Measurements from ENCODE around the gene GNMT.
"Not testable (repeated sequence)": the region's sequence is repeated elsewhere in the genome, so short reads cannot be mapped to it uniquely, and the experiment has no call there.

GNMT gene

GRCh38 chr6:42932412-42932811, 28.1 kb upstream of the GNMT start:
- no peak overlapping the region for H3K9ac ChIP-seq (ENCODE audit: low read depth, low read length)
- H3K27ac ChIP-seq (ENCODE audit: low read depth, low read length): no peak overlapping the region
- peaks cover 55% of the 10 kb centered on the region for H3K36me3 ChIP-seq (ENCODE audit: insufficient read depth, low read length)
- no peaks in the 10 kb centered on the region for H3K9me3 ChIP-seq (ENCODE audit: insufficient read depth, low read depth, low read length)
- H3K27me3 ChIP-seq (ENCODE audit: insufficient read depth, low read length): no peaks in the 10 kb centered on the region
- WGBS: 97% methylated on average over 2 of the region's 3 CpGs
- no peak overlapping the region for H3K4me3 ChIP-seq (ENCODE audit: low read length)
- H3K4me1 ChIP-seq (ENCODE audit: insufficient read depth, low read length): no peaks in the 10 kb centered on the region

- WGBS: 86% methylated on average over 3 of the region's 3 CpGs
- Histone ChIP-seq H3K36me3 (ENCODE audit: insufficient read depth, low read length) (peaks cover 63% of the 10 kb centered on the region), H3K4me3 (ENCODE audit: low read length) (no peak overlapping the region), H3K9ac (ENCODE audit: low read depth, low read length) (no peak overlapping the region), H3K9me3 (ENCODE audit: insufficient read depth, low read depth, low read length) (no peaks in the 10 kb centered on the region), H3K4me1 (ENCODE audit: insufficient read depth, low read length) (no peaks in the 10 kb centered on the region), H3K27ac (ENCODE audit: low read depth, low read length) (no peak overlapping the region), H3K27me3 (ENCODE audit: insufficient read depth, low read length) (no peaks in the 10 kb centered on the region)
These were observed 27.3 kb upstream of the GNMT start for GRCh38 chr6:42933205-42933604.

DNA sequence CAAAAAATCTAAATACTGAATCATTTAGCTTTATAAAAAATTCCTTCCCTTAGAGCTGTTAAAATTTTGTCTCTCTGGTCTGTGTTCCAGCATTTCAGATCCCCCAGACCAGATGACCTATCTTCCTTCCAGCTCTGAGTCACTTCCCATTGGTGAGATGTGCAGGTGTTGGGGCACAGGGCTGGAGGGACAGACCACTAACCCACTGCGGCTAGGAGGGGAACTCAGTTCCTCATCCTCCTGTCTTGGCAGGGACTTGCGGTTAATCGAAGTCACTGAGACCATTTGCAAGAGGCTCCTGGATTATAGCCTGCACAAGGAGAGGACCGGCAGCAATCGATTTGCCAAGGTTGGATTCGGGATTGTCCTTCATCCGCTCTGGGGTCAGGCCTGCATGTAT, 25.2 kb upstream of the GNMT start:
- Histone ChIP-seq H3K4me1 (ENCODE audit: insufficient read depth, low read length) (no peaks in the 10 kb centered on the region), H3K36me3 (ENCODE audit: insufficient read depth, low read length) (peaks cover 80% of the 10 kb centered on the region), H3K9ac (ENCODE audit: low read depth, low read length) (no peak overlapping the region), H3K27me3 (ENCODE audit: insufficient read depth, low read length) (no peaks in the 10 kb centered on the region), H3K9me3 (ENCODE audit: insufficient read depth, low read depth, low read length) (no peaks in the 10 kb centered on the region), H3K4me3 (ENCODE audit: low read length) (no peak overlapping the region), H3K27ac (ENCODE audit: low read depth, low read length) (no peak overlapping the region)
- 94% methylated on average over 7 of the region's 7 CpGs for WGBS

GRCh38 chr6:42936398-42936797, 24.2 kb upstream of the GNMT start:
- Histone ChIP-seq H3K4me3 (ENCODE audit: low read length) (no peak overlapping the region), H3K36me3 (ENCODE audit: insufficient read depth, low read length) (peaks cover 87% of the 10 kb centered on the region), H3K9me3 (ENCODE audit: insufficient read depth, low read depth, low read length) (no peaks in the 10 kb centered on the region), H3K27ac (ENCODE audit: low read depth, low read length) (no peak overlapping the region), H3K4me1 (ENCODE audit: insufficient read depth, low read length) (no peaks in the 10 kb centered on the region), H3K27me3 (ENCODE audit: insufficient read depth, low read length) (no peaks in the 10 kb centered on the region), H3K9ac (ENCODE audit: low read depth, low read length) (no peak overlapping the region)
- WGBS: 95% methylated on average over 11 of the region's 11 CpGs

DNA sequence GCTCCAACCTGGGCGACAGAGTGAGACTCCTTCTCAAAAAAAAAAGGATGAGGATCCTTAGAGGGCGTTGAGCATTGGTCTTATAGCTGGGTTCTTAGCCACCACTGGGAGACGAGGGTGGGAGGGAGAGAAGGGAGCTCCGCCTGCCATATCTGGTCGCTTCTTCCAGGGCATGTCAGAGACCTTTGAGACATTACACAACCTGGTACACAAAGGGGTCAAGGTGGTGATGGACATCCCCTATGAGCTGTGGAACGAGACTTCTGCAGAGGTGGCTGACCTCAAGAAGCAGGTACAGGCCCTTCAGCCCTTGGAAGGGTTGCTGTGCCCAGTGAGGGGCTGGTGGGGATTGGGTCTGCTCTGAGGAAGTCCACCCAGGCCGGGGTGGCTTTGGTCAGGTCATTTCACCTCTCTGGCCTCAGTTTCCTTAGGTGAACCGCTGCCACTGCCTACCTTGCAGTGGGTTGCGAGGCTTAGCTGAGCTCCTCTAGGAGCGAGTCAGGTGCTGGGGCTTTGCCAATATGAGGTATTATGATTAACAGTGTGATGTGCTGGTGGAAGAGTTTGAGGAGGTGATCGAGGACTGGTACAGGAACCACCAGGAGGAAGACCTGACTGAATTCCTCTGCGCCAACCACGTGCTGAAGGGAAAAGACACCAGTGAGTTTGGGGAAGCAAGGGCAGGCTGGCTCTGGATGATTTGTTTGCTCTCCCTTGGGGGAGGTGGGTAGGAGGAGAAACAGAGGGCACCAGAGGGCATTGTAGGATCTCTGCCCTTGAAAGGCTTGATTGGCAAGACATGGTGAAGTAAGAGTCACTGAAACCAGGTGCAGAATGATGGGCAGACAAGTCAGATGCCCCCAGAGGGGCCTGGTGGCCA, 22.8 kb upstream of the GNMT start:
- no peak overlapping the region for H3K4me3 ChIP-seq (ENCODE audit: low read length)
- no peaks in the 10 kb centered on the region for H3K4me1 ChIP-seq (ENCODE audit: insufficient read depth, low read length)
- H3K9me3 ChIP-seq (ENCODE audit: insufficient read depth, low read depth, low read length): no peaks in the 10 kb centered on the region
- H3K27me3 ChIP-seq (ENCODE audit: insufficient read depth, low read length): no peaks in the 10 kb centered on the region
- WGBS: 96% methylated on average over 13 of the region's 13 CpGs
- no peak overlapping the region for H3K27ac ChIP-seq (ENCODE audit: low read depth, low read length)
- H3K9ac ChIP-seq (ENCODE audit: low read depth, low read length): no peak overlapping the region
- H3K36me3 ChIP-seq (ENCODE audit: insufficient read depth, low read length): peaks cover 82% of the 10 kb centered on the region

DNA sequence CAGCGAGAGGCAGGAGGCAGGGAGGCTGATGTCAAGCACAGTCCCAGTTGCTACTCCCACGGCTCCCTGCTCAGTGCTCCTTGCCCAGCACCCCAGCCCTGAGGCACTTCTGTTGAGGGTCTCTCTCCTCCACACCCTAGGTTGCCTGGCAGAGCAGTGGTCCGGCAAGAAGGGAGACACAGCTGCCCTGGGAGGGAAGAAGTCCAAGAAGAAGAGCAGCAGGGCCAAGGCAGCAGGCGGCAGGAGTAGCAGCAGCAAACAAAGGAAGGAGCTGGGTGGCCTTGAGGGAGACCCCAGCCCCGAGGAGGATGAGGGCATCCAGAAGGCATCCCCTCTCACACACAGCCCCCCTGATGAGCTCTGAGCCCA, 22.1 kb upstream of the GNMT start:
- WGBS: 83% methylated on average over 5 of the region's 5 CpGs
- H3K27ac ChIP-seq (ENCODE audit: low read depth, low read length): no peak overlapping the region
- no peaks in the 10 kb centered on the region for H3K4me1 ChIP-seq (ENCODE audit: insufficient read depth, low read length)
- H3K9ac ChIP-seq (ENCODE audit: low read depth, low read length): no peak overlapping the region
- H3K9me3 ChIP-seq (ENCODE audit: insufficient read depth, low read depth, low read length): no peaks in the 10 kb centered on the region
- H3K4me3 ChIP-seq (ENCODE audit: low read length): no peak overlapping the region
- H3K27me3 ChIP-seq (ENCODE audit: insufficient read depth, low read length): no peaks in the 10 kb centered on the region
- peaks cover 76% of the 10 kb centered on the region for H3K36me3 ChIP-seq (ENCODE audit: insufficient read depth, low read length)

- Histone ChIP-seq H3K9ac (ENCODE audit: low read depth, low read length) (no peak overlapping the region), H3K9me3 (ENCODE audit: insufficient read depth, low read depth, low read length) (no peaks in the 10 kb centered on the region), H3K36me3 (ENCODE audit: insufficient read depth, low read length) (peaks cover 77% of the 10 kb centered on the region), H3K27me3 (ENCODE audit: insufficient read depth, low read length) (no peaks in the 10 kb centered on the region), H3K4me3 (ENCODE audit: low read length) (no peak overlapping the region), H3K27ac (ENCODE audit: low read depth, low read length) (no peak overlapping the region), H3K4me1 (ENCODE audit: insufficient read depth, low read length) (no peaks in the 10 kb centered on the region)
- 87% methylated on average over 9 of the region's 9 CpGs for WGBS
These were observed 21.4 kb upstream of the GNMT start for GRCh38 chr6:42938987-42939809.

- Histone ChIP-seq H3K9me3 (ENCODE audit: insufficient read depth, low read depth, low read length) (no peaks in the 10 kb centered on the region), H3K9ac (ENCODE audit: low read depth, low read length) (no peak overlapping the region), H3K36me3 (ENCODE audit: insufficient read depth, low read length) (peaks cover 72% of the 10 kb centered on the region), H3K27ac (ENCODE audit: low read depth, low read length) (no peak overlapping the region), H3K27me3 (ENCODE audit: insufficient read depth, low read length) (no peaks in the 10 kb centered on the region), H3K4me3 (ENCODE audit: low read length) (no peak overlapping the region), H3K4me1 (ENCODE audit: insufficient read depth, low read length) (no peaks in the 10 kb centered on the region)
- 89% methylated on average over 4 of the region's 4 CpGs for WGBS
These were observed 20.8 kb upstream of the GNMT start for GRCh38 chr6:42939810-42940167.

GRCh38 chr6:42940493-42941045, 20.0 kb upstream of the GNMT start:
- Histone ChIP-seq H3K4me3 (ENCODE audit: low read length) (no peak overlapping the region), H3K4me1 (ENCODE audit: insufficient read depth, low read length) (no peaks in the 10 kb centered on the region), H3K27ac (ENCODE audit: low read depth, low read length) (no peak overlapping the region), H3K9me3 (ENCODE audit: insufficient read depth, low read depth, low read length) (no peaks in the 10 kb centered on the region), H3K27me3 (ENCODE audit: insufficient read depth, low read length) (no peaks in the 10 kb centered on the region), H3K9ac (ENCODE audit: low read depth, low read length) (no peak overlapping the region), H3K36me3 (ENCODE audit: insufficient read depth, low read length) (peaks cover 64% of the 10 kb centered on the region)
- WGBS: 100% methylated on average over 4 of the region's 6 CpGs

- H3K36me3 ChIP-seq (ENCODE audit: insufficient read depth, low read length): peaks cover 56% of the 10 kb centered on the region
- not testable (repeated sequence) for H3K9me3 ChIP-seq (ENCODE audit: insufficient read depth, low read depth, low read length); H3K27me3 ChIP-seq (ENCODE audit: insufficient read depth, low read length); H3K9ac ChIP-seq (ENCODE audit: low read depth, low read length); H3K27ac ChIP-seq (ENCODE audit: low read depth, low read length); H3K4me3 ChIP-seq (ENCODE audit: low read length); H3K4me1 ChIP-seq (ENCODE audit: insufficient read depth, low read length)
- 97% methylated on average over 5 of the region's 5 CpGs for WGBS
These were observed 19.2 kb upstream of the GNMT start for GRCh38 chr6:42941356-42941755.

DNA sequence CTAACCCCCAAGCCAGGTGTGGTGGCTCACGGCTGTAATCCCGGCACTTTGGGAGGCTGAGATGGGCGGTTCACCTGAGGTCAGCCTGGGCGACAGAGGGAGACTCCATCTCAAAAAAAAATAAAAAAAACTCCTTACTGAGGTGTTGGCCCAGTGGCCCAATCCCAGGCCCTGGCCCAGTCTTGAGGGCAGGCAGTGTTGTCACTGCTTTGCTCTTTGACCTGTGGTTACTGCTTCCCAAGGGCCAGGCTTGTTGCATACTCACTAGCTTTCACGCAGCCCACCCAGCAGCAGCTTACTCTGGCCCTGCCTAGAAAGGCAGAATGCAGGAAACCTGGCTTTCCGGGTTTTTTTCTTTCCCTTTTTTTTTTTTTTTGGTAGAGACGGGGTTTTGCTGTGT, 18.1 kb upstream of the GNMT start:
- H3K4me3 ChIP-seq (ENCODE audit: low read length): no peak overlapping the region
- H3K27me3 ChIP-seq (ENCODE audit: insufficient read depth, low read length): no peaks in the 10 kb centered on the region
- 94% methylated on average over 6 of the region's 7 CpGs for WGBS
- no peaks in the 10 kb centered on the region for H3K4me1 ChIP-seq (ENCODE audit: insufficient read depth, low read length)
- H3K9me3 ChIP-seq (ENCODE audit: insufficient read depth, low read depth, low read length): no peaks in the 10 kb centered on the region
- H3K9ac ChIP-seq (ENCODE audit: low read depth, low read length): no peak overlapping the region
- H3K36me3 ChIP-seq (ENCODE audit: insufficient read depth, low read length): peaks cover 45% of the 10 kb centered on the region
- no peak overlapping the region for H3K27ac ChIP-seq (ENCODE audit: low read depth, low read length)
